Fibroblast of the aortic adventitia (primary cell): ENCODE measurements around the gene FOXK1. TPM values are rescaled to one million over a fixed set of nuclear protein-coding genes. Genes with fewer than 3 reads are reported as not detected.
A peak's percentile ranks its signal among the peaks of the same experiment; 100 is the strongest.

Source experiments
- DNase-seq: peaks from one replicate; pipeline ENCODE4 v3.0.0-alpha.2; 2010; ENCODE audit warnings: low read depth
- H3K4me3 ChIP-seq: 2 replicates; pipeline ENCODE4 v1.5.1; 2011; ENCODE audit warnings: low read depth, mild to moderate bottlenecking, control low read depth, low read length, moderate library complexity
- CTCF ChIP-seq: IDR thresholded peaks from 2 replicates; pipeline ENCODE4 v1.5.1; 2011; ENCODE audit warnings: mild to moderate bottlenecking, low read length, control low read depth, inconsistent platforms; ENCODE audit not compliant: insufficient read depth
- total RNA-seq: library from RNA; depleted of rRNA; stranded (reverse); fragments of >200 nt; gene quantifications from 2 replicates; pipeline ENCODE4 v1.2.3, GENCODE V29; 2012; ENCODE audit warnings: low replicate concordance

Gene FOXK1
- 27.8 and 29.1 TPM in 2 replicates for total RNA-seq

- peak within 1 kb of the TSS; percentile 90 for H3K4me3 ChIP-seq
- no peak for TF ChIP-seq CTCF
- peak; percentile 61 for DNase-seq
Measured at GRCh38 chr7:4681886-4682620, at the start of gene FOXK1. TSS of gene FOXK1 (plus strand) at chr7:4682295. CDS start at chr7:4682309, 14 bp downstream.

GRCh38 chr7:4633012-4633411 lies 49.1 kb upstream of the FOXK1 start:
- H3K4me3 ChIP-seq = no peak overlapping the region
- peak; percentile 60 for DNase-seq
- no peak for TF ChIP-seq CTCF

GRCh38 chr7:4634166-4634565 lies 47.9 kb upstream of the FOXK1 start:
- no peak for TF ChIP-seq CTCF
- DNase-seq = peak; percentile 88
- H3K4me3 ChIP-seq = no peak overlapping the region

- TF ChIP-seq CTCF = no peak
- H3K4me3 ChIP-seq = no peak overlapping the region
- no peak for DNase-seq
Measured at GRCh38 chr7:4638781-4639575, 43.1 kb upstream of the FOXK1 start.

GRCh38 chr7:4641091-4641666 lies 40.9 kb upstream of the FOXK1 start:
- peak; percentile 16 for DNase-seq
- H3K4me3 ChIP-seq = peak overlapping the region; percentile 71
- peak; percentile 4 for TF ChIP-seq CTCF

- TF ChIP-seq CTCF = peak; percentile 35
- peak; percentile 95 for DNase-seq
- H3K4me3 ChIP-seq = peak overlapping the region; percentile 79
Measured at GRCh38 chr7:4641667-4642467, 40.2 kb upstream of the FOXK1 start.
